Natural killer cell (primary cell): ENCODE measurements around the gene LTBP4. TPM values are rescaled to one million over a fixed set of nuclear protein-coding genes. Genes with fewer than 3 reads are reported as not detected.

Experiments used
- ATAC-seq, 3 donors: fragments of 150-1000 bp in 2 of 3; fragments of 200-7000 bp in 1 of 3; cut with Tn5 transposase; 1 replicate in 1 of 3; 2 replicates in 2 of 3; pipeline ENCODE4 v1.10.0; 2021; ENCODE audit warnings: mild to moderate bottlenecking in 2 of 3, moderate library complexity in 2 of 3
- DNase-seq, 2 donors: peaks; one replicate each; pipeline versions ENCODE4 v3.0.0 to v3.0.0-alpha.2; 2013 to 2021; ENCODE audit warnings: mixed read lengths in 1 of 2
- H3K27ac ChIP-seq: one replicate; pipeline ENCODE4 v1.5.1; 2013; ENCODE audit warnings: mild to moderate bottlenecking, low read length
- H3K27me3 ChIP-seq: one replicate; pipeline ENCODE4 v1.6.1; 2013; ENCODE audit warnings: low read length; ENCODE audit not compliant: control insufficient read depth, insufficient read depth
- H3K36me3 ChIP-seq: one replicate; pipeline ENCODE4 v1.6.1; 2013; ENCODE audit warnings: low read length; ENCODE audit not compliant: control insufficient read depth, insufficient read depth
- H3K4me1 ChIP-seq: one replicate; pipeline ENCODE4 v1.6.1; 2013; ENCODE audit warnings: low read length; ENCODE audit not compliant: control insufficient read depth, insufficient read depth
- H3K4me3 ChIP-seq: one replicate; pipeline ENCODE4 v1.5.1; 2013; ENCODE audit warnings: low read length
- H3K9me3 ChIP-seq: one replicate; pipeline ENCODE4 v1.6.1; 2013; ENCODE audit warnings: low read length; ENCODE audit not compliant: control insufficient read depth, insufficient read depth
- H3K27ac Mint-ChIP-seq, 2 donors: one replicate each; pipeline ENCODE4 v1.8.0; 2022; ENCODE audit warnings: mild to moderate bottlenecking in 2 of 2, mixed read lengths in 2 of 2, moderate library complexity in 1 of 2
- H3K27me3 Mint-ChIP-seq, 2 donors: one replicate each; pipeline ENCODE4 v1.8.0; 2022; ENCODE audit warnings: low read depth in 2 of 2, mixed read lengths in 2 of 2
- H3K36me3 Mint-ChIP-seq: one replicate; pipeline ENCODE4 v1.8.0; 2022; ENCODE audit warnings: mixed read lengths
- H3K4me1 Mint-ChIP-seq, 2 donors: one replicate each; pipeline ENCODE4 v1.8.0; 2022; ENCODE audit warnings: mixed read lengths in 2 of 2
- H3K4me3 Mint-ChIP-seq: one replicate; pipeline ENCODE4 v1.8.0; 2022; ENCODE audit warnings: mild to moderate bottlenecking, moderate library complexity, mixed read lengths
- H3K9me3 Mint-ChIP-seq, 2 donors: one replicate each; pipeline ENCODE4 v1.8.0; 2022; ENCODE audit warnings: mixed read lengths in 2 of 2
- CTCF ChIP-seq: fragments of 200-600 bp; IDR thresholded peaks from one replicate; pipeline ENCODE4 v1.8.0; 2022; ENCODE audit warnings: antibody characterized with exemption
- WGBS: methylation state at CpG from one replicate; pipeline ENCODE4 v1.1.7; 2013; ENCODE audit warnings: missing lambda C conversion rate; ENCODE audit not compliant: insufficient coverage; 5-methylcytosine and 5-hydroxymethylcytosine counted together
- intact Hi-C: fragments of 100-400 bp; cut with micrococcal nuclease; formaldehyde crosslinking; loops from one replicate; pipeline ENCODE4 v1.14.2; 2022
- total RNA-seq, 4 donors: library from RNA; stranded (reverse); fragments of 120-200 nt in 1 of 4; gene quantifications; one replicate each; pipeline versions ENCODE4 v1.2.3 to v1.2.4, GENCODE V29; 2013 to 2022

Gene LTBP4
- total RNA-seq, 3 donors from 2014 or later (not counting 1 experiment from before 2014, with no cell fraction given), result 153 to 182 (median 157) TPM

- H3K9me3 Mint-ChIP-seq, result no peaks in the 10 kb centered on the region
- WGBS, result 82% methylated on average over 11 of the region's 11 CpGs
- peaks cover 20% of the 10 kb centered on the region for H3K36me3 ChIP-seq
- no peak overlapping the region for H3K27ac ChIP-seq
- H3K4me1 Mint-ChIP-seq, result peaks cover 8 to 11% of the 10 kb centered on the region in 2 donors
- peaks cover 6% of the 10 kb centered on the region for H3K36me3 Mint-ChIP-seq
- H3K4me3 ChIP-seq, result no peak overlapping the region
- intact Hi-C loops, result no loop called here
- H3K27ac Mint-ChIP-seq, result no peak overlapping the region
- H3K4me3 Mint-ChIP-seq, result no peak overlapping the region
- H3K4me1 ChIP-seq, result peaks cover 5% of the 10 kb centered on the region
- DNase-seq (no peak), ATAC-seq (no peak)
- TF ChIP-seq CTCF, result no peak
- no peaks in the 10 kb centered on the region for H3K9me3 ChIP-seq
- H3K27me3 Mint-ChIP-seq, result no peaks in the 10 kb centered on the region
- no peaks in the 10 kb centered on the region for H3K27me3 ChIP-seq
Observed at GRCh38 chr19:40619333-40620160, 18.4 kb downstream of the LTBP4 start.

- no peak overlapping the region for H3K4me3 ChIP-seq
- intact Hi-C loops, result no loop called here
- ATAC-seq (no peak), DNase-seq (no peak)
- no peaks in the 10 kb centered on the region for H3K9me3 ChIP-seq
- 91% methylated on average over 8 of the region's 8 CpGs for WGBS
- peaks cover 20% of the 10 kb centered on the region for H3K36me3 ChIP-seq
- H3K27ac Mint-ChIP-seq, result no peak overlapping the region
- peaks cover 6% of the 10 kb centered on the region for H3K36me3 Mint-ChIP-seq
- no peak for TF ChIP-seq CTCF
- no peak overlapping the region for H3K4me3 Mint-ChIP-seq
- H3K27ac ChIP-seq, result no peak overlapping the region
- no peaks in the 10 kb centered on the region for H3K27me3 Mint-ChIP-seq
- no peaks in the 10 kb centered on the region for H3K27me3 ChIP-seq
- peaks cover 2 to 9% of the 10 kb centered on the region in 2 donors for H3K4me1 Mint-ChIP-seq
- H3K9me3 Mint-ChIP-seq, result no peaks in the 10 kb centered on the region
- no peaks in the 10 kb centered on the region for H3K4me1 ChIP-seq
Observed at GRCh38 chr19:40620161-40620485, 19.0 kb downstream of the LTBP4 start.

- no peak for TF ChIP-seq CTCF
- DNase-seq (no peak), ATAC-seq (no peak)
- H3K9me3 Mint-ChIP-seq, result no peaks in the 10 kb centered on the region
- Histone ChIP-seq H3K27me3 (no peaks in the 10 kb centered on the region), H3K36me3 (peaks cover 20% of the 10 kb centered on the region), H3K27ac (no peak overlapping the region), H3K4me1 (no peaks in the 10 kb centered on the region), H3K4me3 (no peak overlapping the region), H3K9me3 (no peaks in the 10 kb centered on the region)
- no peak overlapping the region for H3K27ac Mint-ChIP-seq
- intact Hi-C loops, result no loop called here
- H3K27me3 Mint-ChIP-seq, result no peaks in the 10 kb centered on the region
- 67% methylated on average over 2 of the region's 2 CpGs for WGBS
- no peak overlapping the region for H3K4me3 Mint-ChIP-seq
- H3K4me1 Mint-ChIP-seq, result peaks cover 0 to 19% of the 10 kb centered on the region in 2 donors
- peaks cover 6% of the 10 kb centered on the region for H3K36me3 Mint-ChIP-seq
Observed at GRCh38 chr19:40621283-40621682, 20.1 kb downstream of the LTBP4 start.
